Liver (tissue), 3 donors: Measurements from ENCODE around the gene ERMAP.

Experiments used
- SP1 ChIP-seq: IDR thresholded peaks from 2 replicates; pipeline ENCODE4 v1.6.1; 2018; ENCODE audit warnings: antibody characterized with exemption, mild to moderate bottlenecking
- YY1 ChIP-seq: IDR thresholded peaks from 2 replicates; pipeline ENCODE4 v1.6.1; 2016; ENCODE audit warnings: antibody characterized with exemption, mild to moderate bottlenecking
- TF ChIP-seq, protein P1 (sequence below): fragments of 150-350 bp; IDR thresholded peaks from 2 replicates; pipeline ENCODE4 v1.5.1; 2017; ENCODE audit warnings: improper control_type of control experiment, low read depth, low read length; ENCODE audit not compliant: missing input control
- TF ChIP-seq, protein P2 (sequence below): IDR thresholded peaks from 2 replicates; pipeline ENCODE4 v1.6.1; 2016; ENCODE audit warnings: antibody characterized with exemption
- donor health status: healthy.
- donor health status: healthy.

DNA sequence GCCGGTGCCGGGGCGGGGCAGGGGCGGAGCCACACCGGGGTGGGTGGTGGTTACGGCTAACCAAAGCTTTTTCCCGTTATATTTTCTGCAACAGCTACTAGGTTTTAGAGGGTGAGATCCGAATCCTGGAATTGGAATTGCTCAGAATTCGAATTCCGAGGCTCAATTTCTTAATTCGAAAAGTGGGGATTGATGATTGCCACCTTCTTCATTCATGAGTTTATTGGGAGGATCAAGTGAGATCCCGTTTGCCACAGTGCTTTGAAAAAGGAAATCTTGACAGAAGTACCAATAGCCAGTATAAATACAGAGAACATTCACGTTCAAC, 482 bp downstream of the ERMAP start:
- TF ChIP-seq, protein P1, sequence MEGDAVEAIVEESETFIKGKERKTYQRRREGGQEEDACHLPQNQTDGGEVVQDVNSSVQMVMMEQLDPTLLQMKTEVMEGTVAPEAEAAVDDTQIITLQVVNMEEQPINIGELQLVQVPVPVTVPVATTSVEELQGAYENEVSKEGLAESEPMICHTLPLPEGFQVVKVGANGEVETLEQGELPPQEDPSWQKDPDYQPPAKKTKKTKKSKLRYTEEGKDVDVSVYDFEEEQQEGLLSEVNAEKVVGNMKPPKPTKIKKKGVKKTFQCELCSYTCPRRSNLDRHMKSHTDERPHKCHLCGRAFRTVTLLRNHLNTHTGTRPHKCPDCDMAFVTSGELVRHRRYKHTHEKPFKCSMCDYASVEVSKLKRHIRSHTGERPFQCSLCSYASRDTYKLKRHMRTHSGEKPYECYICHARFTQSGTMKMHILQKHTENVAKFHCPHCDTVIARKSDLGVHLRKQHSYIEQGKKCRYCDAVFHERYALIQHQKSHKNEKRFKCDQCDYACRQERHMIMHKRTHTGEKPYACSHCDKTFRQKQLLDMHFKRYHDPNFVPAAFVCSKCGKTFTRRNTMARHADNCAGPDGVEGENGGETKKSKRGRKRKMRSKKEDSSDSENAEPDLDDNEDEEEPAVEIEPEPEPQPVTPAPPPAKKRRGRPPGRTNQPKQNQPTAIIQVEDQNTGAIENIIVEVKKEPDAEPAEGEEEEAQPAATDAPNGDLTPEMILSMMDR, result no peak
- TF ChIP-seq, protein P2, sequence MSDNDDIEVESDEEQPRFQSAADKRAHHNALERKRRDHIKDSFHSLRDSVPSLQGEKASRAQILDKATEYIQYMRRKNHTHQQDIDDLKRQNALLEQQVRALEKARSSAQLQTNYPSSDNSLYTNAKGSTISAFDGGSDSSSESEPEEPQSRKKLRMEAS, result no peak
- TF ChIP-seq YY1 (no peak), SP1 (no peak)
